VCaP (cell line): ENCODE results near the gene ADARB2.

Experiments
- H3K27ac ChIP-seq: fragments of 450-650 bp; 2 replicates; pipeline ENCODE4 v1.5.1; 2017
- CTCF ChIP-seq: fragments of 450-650 bp; conservative IDR thresholded peaks from 2 replicates; pipeline ENCODE4 v1.5.1; 2017; ENCODE audit warnings: mild to moderate bottlenecking, moderate library complexity

Gene ADARB2

GRCh38 chr10:1242975-1243374, 494.4 kb downstream of the ADARB2 start:
- H3K27ac ChIP-seq = no peak overlapping the region
- TF ChIP-seq CTCF = no peak

- TF ChIP-seq CTCF = no peak
- H3K27ac ChIP-seq = no peak overlapping the region
Observed at GRCh38 chr10:1241973-1242935, 495.1 kb downstream of the ADARB2 start.

- H3K27ac ChIP-seq = no peak overlapping the region
- TF ChIP-seq CTCF = no peak
Observed at GRCh38 chr10:1241322-1241890, 495.9 kb downstream of the ADARB2 start.

GRCh38 chr10:1240341-1240775, 497.0 kb downstream of the ADARB2 start:
- no peak for TF ChIP-seq CTCF
- H3K27ac ChIP-seq = no peak overlapping the region

- no peak overlapping the region for H3K27ac ChIP-seq
- TF ChIP-seq CTCF = no peak
Observed at GRCh38 chr10:1233031-1233430, 504.3 kb downstream of the ADARB2 start.

- no peak for TF ChIP-seq CTCF
Observed at GRCh38 chr10:1232164-1232911, 505.0 kb downstream of the ADARB2 start.

More at GRCh38 chr10:1232164-1232911, 505.0 kb downstream of the ADARB2 start:
- H3K27ac ChIP-seq = no peak overlapping the region
